Measurements from ENCODE around the gene RYR2. TPM values are rescaled to one million over a fixed set of nuclear protein-coding genes. Genes with fewer than 3 reads are reported as not detected.

Gene RYR2
- total and polyA plus RNA-seq, 2 of the 8 experiments (the other 6 are each of a cell fraction or from before 2014, with no cell fraction given), result 1.3 to 4.4 TPM

DNA sequence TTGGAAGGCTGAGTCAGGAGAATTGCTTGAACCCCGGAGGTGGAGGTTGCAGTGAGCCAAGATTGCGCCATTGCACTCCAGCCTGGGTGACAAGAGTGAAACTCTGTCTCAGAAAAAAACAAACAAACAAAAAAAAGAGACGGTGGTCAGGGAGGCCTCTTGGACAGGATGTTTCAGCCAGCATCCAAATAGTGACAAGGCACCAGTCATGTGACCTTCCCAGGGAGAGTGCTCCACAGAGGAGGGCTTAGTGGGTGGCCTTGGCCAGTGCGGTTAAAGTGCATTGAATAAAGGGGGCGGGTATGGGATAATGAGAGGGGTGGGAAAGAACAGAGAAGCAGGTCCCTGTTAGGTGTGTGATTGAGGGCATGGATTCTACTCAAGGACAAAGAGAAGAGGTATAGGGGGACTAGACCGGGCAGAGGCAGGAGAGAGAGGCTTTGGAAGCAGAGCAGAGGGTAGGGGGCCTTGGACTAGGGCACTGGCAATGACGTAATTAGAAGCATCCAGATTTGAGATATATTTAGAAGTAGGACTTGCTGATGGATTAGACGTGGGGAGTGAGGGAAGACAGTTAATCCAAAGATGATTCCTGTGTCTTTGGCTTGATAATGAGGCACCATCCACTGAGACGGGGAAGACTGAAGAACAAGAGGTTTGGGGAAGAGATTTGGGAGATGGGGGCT lies 12.0 kb upstream of the RYR2 start (continued):
- no peak for TF ChIP-seq KDM1A (IDR thresholded peaks at IDR 0.05; ENCODE audit: borderline replicate concordance, low read length)
- TF ChIP-seq TBP (IDR thresholded peaks at IDR 0.05; ENCODE audit: low read depth, low read length), result no peak
- no peak for TF ChIP-seq SIN3A (conservative IDR thresholded peaks at IDR 0.05 in 1 of 2, IDR thresholded peaks at IDR 0.05 in 1 of 2; ENCODE audit: low read depth in 1 of 2, low read length in 2 of 2)
